Aorta (tissue), 5 donors: ENCODE results near the gene LRRC27. TPM values are rescaled to one million over a fixed set of nuclear protein-coding genes. Genes with fewer than 3 reads are reported as not detected.
A peak's percentile ranks its signal among the peaks of the same experiment; 100 is the strongest.

ENCODE experiments used
- ATAC-seq: fragments of 200-7000 bp; cut with Tn5 transposase; one replicate; pipeline ENCODE4 v1.9.1; 2022; ENCODE audit warnings: moderate library complexity; ENCODE audit not compliant: low FRiP score
- DNase-seq, 2 donors: peaks; one replicate each; pipeline ENCODE4 v3.0.0-alpha.2; 2020
- H3K27ac ChIP-seq, 2 donors: one replicate each; pipeline ENCODE4 v1.5.1; 2013; ENCODE audit warnings: low read length in 2 of 2, mild to moderate bottlenecking in 2 of 2, moderate library complexity in 2 of 2, control low read depth in 1 of 2, inconsistent platforms in 1 of 2, low read depth in 1 of 2
- H3K27me3 ChIP-seq, 2 donors: one replicate each; pipeline ENCODE4 v1.6.1; 2013; ENCODE audit warnings: control low read depth in 1 of 2, low read length in 1 of 2, mild to moderate bottlenecking in 1 of 2, moderate library complexity in 1 of 2; ENCODE audit not compliant: insufficient read depth in 2 of 2, control insufficient read depth in 1 of 2
- H3K36me3 ChIP-seq, 2 donors: one replicate each; pipeline ENCODE4 v1.6.1; 2013; ENCODE audit warnings: control low read depth in 1 of 2, low read length in 1 of 2, mild to moderate bottlenecking in 1 of 2; ENCODE audit not compliant: insufficient read depth in 2 of 2, control insufficient read depth in 1 of 2
- H3K4me1 ChIP-seq, 2 donors: one replicate each; pipeline ENCODE4 v1.6.1; 2013; ENCODE audit warnings: low read length in 2 of 2, control low read depth in 1 of 2, mild to moderate bottlenecking in 1 of 2, moderate library complexity in 1 of 2; ENCODE audit not compliant: insufficient read depth in 2 of 2, control insufficient read depth in 1 of 2
- H3K4me3 ChIP-seq, 2 donors: one replicate each; pipeline ENCODE4 v1.5.1; 2013; ENCODE audit warnings: low read length in 2 of 2, control low read depth in 1 of 2, mild to moderate bottlenecking in 1 of 2
- H3K9me3 ChIP-seq: one replicate; pipeline ENCODE4 v1.6.1; 2013; ENCODE audit warnings: mild to moderate bottlenecking, low read length; ENCODE audit not compliant: control insufficient read depth
- WGBS, 2 donors: extraction: QIAGEN DNeasy Blood & Tissue Kit; methylation state at CpG; one replicate each; pipeline ENCODE4 v1.1.7; 2013; 5-methylcytosine and 5-hydroxymethylcytosine counted together
- intact Hi-C, 2 donors: fragments of 100-400 bp; cut with DNase I; formaldehyde crosslinking; loops; one replicate each; pipeline versions ENCODE4 v1.14.2 to v1.15.0; 2022
- polyA plus RNA-seq, 2 donors: library from polyadenylated mRNA; stranded (reverse); fragments of 200-250 nt; gene quantifications; one replicate each; pipeline ENCODE4 v1.2.3, GENCODE V29; 2013
- total RNA-seq, 2 donors: library from RNA; stranded (reverse); fragmentation: NEBNext Ultra II Directional; extraction: Animal tissue kit (Norgen Biotek cat#: 25700); gene quantifications; one replicate each; pipeline ENCODE4 v1.2.1, GENCODE V29; 2021
- donor health status: healthy with polysubstance abuse.
- donor health status: Bipolar disorder and iron deficiency.
- donor health status: DM: no; HTN: no; CAD: no.
- donor health status: DM: no; HTN: no; CAD: no.
- donor health status: DM: yes; HTN: yes; CAD: no.

LRRC27 gene
- total and polyA plus RNA-seq, 4 donors: 3.1 to 11.7 (median 6.8) TPM

DNA sequence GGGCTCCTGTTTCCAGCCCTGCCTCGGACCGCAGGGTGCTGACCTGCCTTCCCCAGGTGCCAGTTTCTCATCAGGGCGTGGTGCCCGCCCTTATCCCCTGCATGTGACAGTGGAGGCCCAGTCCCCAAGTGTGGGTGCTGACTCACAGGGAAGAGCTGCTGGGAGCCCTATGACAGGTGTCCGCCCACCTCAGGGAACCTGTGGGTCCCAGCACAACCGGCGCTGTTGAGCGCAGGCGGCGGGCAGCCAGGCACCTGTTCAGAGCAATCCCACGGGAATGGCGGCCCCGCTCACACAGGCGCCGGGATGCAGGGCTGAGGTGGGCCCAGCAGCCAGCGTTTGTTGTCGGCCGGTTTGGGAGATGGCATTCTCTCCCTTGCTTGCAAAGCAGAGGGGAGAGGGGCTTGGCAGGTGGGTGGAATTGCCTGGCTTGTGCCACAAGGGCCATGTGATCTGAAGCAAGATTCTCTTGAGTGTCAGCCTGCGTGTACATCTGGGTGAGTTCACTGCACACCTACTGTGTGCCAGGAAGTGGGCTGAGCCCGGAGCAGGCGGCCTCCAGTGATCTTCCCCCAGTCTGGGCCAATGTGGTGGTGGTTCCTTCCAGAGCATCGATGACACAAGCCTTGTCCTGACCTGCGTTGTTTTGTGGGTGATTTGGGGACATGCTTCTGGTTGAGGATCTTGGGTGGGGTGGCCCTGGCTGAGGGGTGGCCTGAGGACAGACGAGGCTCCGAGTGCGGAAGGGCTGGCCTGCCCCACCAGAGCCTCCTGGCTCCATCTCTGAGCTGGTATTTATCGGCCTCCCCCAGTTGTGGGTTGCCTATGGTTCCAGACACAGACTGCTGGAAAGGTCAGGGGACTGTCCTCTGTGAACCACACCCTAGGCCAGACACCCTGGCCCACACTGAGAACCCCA is 67.4 kb downstream of the LRRC27 start:
- H3K27me3 ChIP-seq: no peaks in the 10 kb centered on the region
- H3K9me3 ChIP-seq: no peaks in the 10 kb centered on the region
- 94 to 96% methylated on average over 26 to 27 of the region's 27 CpGs for WGBS, 2 donors
- ATAC-seq: no peak
- no peak overlapping the region for H3K4me3 ChIP-seq
- intact Hi-C loops: loop anchor here (10.0 kb wide), 1 partner anchor 235 kb away; no protein-coding TSS in a partner anchor
- peak in 1 of 2 donors; percentile 50 for DNase-seq
- no peaks in the 10 kb centered on the region for H3K36me3 ChIP-seq
- H3K4me1 ChIP-seq: no peaks in the 10 kb centered on the region
- no peak overlapping the region for H3K27ac ChIP-seq

DNA sequence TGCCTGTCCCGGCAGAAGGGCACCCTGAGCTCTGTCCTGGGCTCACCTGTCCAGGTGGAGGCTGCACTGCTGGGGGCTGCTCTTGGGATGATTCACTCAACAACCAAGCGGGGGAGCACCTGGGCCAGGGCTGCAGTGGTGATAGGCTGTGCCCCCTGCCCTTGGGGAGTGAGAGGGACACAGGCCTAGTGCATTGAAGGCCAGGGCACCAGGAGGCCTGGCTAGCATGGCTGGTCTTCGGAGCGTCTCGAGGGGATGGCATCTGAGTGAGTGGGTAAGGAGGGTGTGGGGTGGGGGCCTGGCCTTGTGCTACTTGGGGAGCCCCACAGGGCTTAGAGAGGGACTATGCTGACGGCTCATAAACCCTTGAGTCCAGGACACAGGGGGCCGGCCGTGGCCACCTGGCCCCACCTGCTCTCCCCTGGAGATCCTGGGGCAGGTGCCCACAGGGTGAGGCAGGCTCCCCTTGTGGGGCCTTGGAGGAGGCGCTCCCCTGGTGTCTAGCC is 68.1 kb downstream of the LRRC27 start:
- no peaks in the 10 kb centered on the region for H3K36me3 ChIP-seq
- no peaks in the 10 kb centered on the region for H3K27me3 ChIP-seq
- ATAC-seq (no peak), DNase-seq (peak in 1 of 2 donors; percentile 34)
- 95 to 96% methylated on average over 9 of the region's 9 CpGs for WGBS, 2 donors
- H3K9me3 ChIP-seq: no peaks in the 10 kb centered on the region
- no peaks in the 10 kb centered on the region for H3K4me1 ChIP-seq
- no peak overlapping the region for H3K4me3 ChIP-seq
- no peak overlapping the region for H3K27ac ChIP-seq
- intact Hi-C loops: no loop called here

DNA sequence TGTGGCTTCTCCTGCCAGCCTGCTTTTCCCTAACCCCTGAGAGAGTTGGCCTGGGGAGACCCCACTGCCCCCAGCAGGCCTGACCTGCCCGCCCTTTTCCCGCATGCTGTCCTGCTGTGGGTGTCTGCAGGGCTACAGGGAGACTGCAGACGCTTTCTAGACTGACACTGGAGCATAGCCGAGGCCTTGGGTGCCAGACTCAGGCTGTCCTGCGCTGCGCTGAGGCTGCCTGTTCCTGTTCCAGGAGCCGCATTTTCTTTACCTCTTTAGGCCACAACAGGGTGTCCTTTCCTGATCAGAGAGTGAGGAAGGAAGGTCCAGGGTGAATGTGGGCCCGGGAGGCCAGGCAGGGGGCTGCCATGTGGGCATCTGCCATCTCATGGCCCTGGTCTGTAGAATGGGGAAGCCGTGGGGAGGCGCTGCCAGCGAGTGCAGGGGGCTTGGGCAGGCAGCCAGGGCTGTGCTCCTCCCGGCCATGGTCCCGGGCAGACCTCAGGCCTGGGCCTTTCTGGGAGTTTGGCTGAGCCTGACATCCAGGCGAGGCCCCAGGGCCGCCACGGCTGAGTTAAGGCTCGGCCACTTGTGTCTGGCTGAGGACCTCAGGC is 68.7 kb downstream of the LRRC27 start:
- H3K4me3 ChIP-seq: no peak overlapping the region
- ATAC-seq (no peak), DNase-seq (peak in 1 of 2 donors; percentile 38)
- intact Hi-C loops: no loop called here
- no peak overlapping the region for H3K27ac ChIP-seq
- H3K27me3 ChIP-seq: no peaks in the 10 kb centered on the region
- H3K9me3 ChIP-seq: no peaks in the 10 kb centered on the region
- no peaks in the 10 kb centered on the region for H3K36me3 ChIP-seq
- H3K4me1 ChIP-seq: no peaks in the 10 kb centered on the region
- WGBS, 2 donors: 86 to 89% methylated on average over 17 of the region's 17 CpGs

DNA sequence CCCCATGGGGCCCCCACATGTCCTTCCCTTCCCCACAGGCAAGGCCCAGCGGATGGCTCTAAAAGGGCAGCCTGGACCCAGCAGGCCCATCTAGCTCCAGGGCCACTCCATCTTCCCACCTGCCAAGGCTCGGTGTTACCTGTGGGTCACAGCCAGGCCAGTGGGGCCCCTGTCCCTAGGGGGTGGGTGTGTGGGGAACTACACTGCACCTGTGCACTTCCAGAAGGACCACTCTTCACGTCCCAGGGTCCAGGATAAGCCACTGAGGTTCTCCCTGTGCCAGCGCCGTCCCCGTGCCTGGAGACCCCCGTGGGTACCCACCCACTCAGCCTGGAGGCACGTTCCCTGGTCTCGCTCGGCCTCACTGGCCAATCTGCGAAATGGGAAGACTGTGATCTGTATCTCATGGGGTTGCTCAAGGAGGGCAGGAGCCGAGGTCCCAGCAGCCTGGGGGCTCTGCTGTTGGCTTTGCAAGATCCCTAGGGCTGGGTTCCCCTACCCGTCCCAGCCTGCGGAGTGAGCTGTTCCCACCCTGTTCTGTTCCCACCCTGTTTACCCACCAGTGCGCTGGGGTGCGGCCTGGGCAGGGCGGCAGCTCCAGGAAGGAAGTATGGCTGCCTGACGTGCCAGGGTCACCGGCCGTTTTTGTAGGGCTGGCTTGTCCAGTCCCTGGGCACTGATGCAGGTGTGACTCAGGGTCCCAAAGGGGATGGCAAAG is 69.6 kb downstream of the LRRC27 start:
- Histone ChIP-seq H3K9me3 (no peaks in the 10 kb centered on the region), H3K36me3 (peaks cover 0 to 2% of the 10 kb centered on the region in 2 donors), H3K27ac (no peak overlapping the region), H3K4me1 (no peaks in the 10 kb centered on the region), H3K4me3 (no peak overlapping the region), H3K27me3 (no peaks in the 10 kb centered on the region)
- intact Hi-C loops: no loop called here
- DNase-seq (peak in 1 of 2 donors; percentile 45), ATAC-seq (no peak)
- 93 to 94% methylated on average over 20 of the region's 20 CpGs for WGBS, 2 donors

DNA sequence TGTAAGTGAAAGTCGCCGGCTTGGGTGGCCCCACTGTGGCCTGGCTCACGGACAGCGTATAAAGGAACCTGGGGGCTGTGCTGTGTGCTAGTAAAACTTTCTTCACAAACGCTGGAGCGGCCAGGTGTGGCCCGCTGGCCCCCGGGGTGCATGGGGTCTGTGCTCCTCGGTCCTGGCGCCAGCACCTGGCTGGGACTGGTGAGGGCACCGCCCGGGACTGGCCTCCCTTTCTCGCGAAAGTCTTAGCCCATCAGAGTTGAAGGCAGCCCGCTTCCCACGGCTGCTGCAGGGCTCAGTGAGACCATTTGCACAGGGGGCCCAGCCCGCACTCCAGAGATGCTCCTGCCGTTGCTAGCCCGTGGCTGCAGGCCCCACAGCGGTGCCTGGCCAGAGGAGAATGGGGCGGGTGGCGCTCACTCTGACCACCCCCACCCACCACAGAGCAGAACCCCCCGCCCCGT is 70.8 kb downstream of the LRRC27 start:
- intact Hi-C loops: no loop called here
- ATAC-seq (no peak), DNase-seq (peak; percentile 44 to 64)
- H3K4me1 ChIP-seq: no peaks in the 10 kb centered on the region
- no peak overlapping the region for H3K4me3 ChIP-seq
- no peak overlapping the region for H3K27ac ChIP-seq
- no peaks in the 10 kb centered on the region for H3K9me3 ChIP-seq
- H3K27me3 ChIP-seq: no peaks in the 10 kb centered on the region
- peaks cover 0 to 2% of the 10 kb centered on the region in 2 donors for H3K36me3 ChIP-seq
- 95% methylated on average over 23 to 24 of the region's 24 CpGs for WGBS, 2 donors

DNA sequence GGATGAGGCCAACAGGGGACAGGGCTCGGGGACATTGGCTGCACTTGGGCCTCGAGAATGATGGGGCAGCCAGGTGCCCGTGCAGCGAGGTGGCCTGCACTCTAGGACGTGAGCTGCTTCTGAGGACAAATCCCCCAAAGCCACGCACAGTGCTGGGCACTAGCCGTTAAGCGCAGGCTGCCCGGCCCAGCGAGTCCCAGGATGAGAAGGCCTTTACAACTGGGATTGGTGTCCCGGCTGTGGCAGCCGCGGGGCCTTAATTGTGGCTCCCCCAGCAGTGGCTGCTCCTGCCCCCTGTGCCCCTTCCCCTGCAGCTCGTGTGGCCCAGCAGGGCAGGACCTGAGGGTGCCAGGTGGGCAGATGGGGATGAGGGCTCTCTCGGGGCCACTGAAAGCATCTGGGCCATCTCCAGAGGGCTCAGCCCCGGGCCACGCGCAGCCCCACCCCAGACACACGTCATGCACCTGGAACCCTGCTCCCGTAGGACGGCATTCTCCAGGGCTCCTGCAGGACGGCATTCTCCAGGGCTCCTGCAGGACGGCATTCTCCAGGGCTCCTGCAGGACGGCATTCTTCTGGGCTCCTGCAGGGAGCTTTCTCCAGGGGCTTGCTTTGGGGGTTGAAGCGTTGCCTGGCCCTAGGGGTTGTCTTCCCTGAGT is 71.6 kb downstream of the LRRC27 start:
- intact Hi-C loops: no loop called here
- Histone ChIP-seq H3K36me3 (peaks cover 0 to 2% of the 10 kb centered on the region in 2 donors), H3K4me3 (no peak overlapping the region), H3K9me3 (no peaks in the 10 kb centered on the region), H3K27me3 (no peaks in the 10 kb centered on the region), H3K27ac (no peak overlapping the region), H3K4me1 (no peaks in the 10 kb centered on the region)
- WGBS, 2 donors: 87 to 97% methylated on average over 23 to 25 of the region's 25 CpGs
- ATAC-seq (no peak), DNase-seq (peak in 1 of 2 donors; percentile 40)

DNA sequence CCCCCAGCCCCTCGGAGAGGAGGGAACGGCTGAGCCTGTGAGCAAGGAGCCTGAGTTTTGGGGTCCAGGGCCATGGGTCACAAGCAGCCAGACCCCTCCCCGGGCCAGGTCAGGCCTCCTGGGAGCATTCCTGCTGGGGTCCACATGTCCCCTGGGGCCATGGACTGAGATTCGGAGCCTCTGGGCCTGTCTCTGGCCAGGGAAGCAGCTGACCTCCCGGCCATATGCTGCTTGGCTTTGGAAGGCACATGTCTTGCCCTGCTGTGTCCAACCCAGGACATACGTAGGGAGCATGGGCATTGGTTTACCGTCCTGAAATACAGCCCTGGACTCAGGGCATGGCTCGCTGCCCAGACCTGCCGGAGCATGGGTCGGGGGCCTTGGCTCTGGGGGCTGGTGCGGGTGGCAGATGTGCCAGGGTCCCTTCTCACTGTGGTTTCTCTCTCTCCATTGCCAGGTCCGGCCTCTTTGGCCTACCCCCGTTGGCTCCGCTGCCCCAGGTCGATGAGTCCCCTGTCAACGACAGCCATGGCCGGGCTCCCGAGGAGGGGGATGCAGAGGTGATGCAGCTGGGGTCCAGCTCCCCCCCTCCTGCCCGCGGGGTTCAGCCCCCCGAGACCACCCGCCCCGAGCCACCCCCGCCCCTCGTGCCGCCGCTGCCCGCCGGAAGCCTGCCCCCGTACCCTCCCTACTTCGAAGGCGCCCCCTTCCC is 72.3 kb downstream of the LRRC27 start:
- DNase-seq (peak in 1 of 2 donors; percentile 26), ATAC-seq (no peak)
- H3K27me3 ChIP-seq: no peaks in the 10 kb centered on the region
- no peaks in the 10 kb centered on the region for H3K4me1 ChIP-seq
- intact Hi-C loops: no loop called here
- H3K4me3 ChIP-seq: no peak overlapping the region
- H3K27ac ChIP-seq: no peak overlapping the region
- H3K36me3 ChIP-seq: peaks cover 0 to 2% of the 10 kb centered on the region in 2 donors
- WGBS, 2 donors: 88 to 89% methylated on average over 28 to 32 of the region's 32 CpGs
- no peaks in the 10 kb centered on the region for H3K9me3 ChIP-seq
